VCaP (cell line): Measurements from ENCODE around the gene TDRD6.

Source experiments
- H3K27ac ChIP-seq: fragments of 450-650 bp; 2 replicates; pipeline ENCODE4 v1.5.1; 2017
- CTCF ChIP-seq: fragments of 450-650 bp; conservative IDR thresholded peaks from 2 replicates; pipeline ENCODE4 v1.5.1; 2017; ENCODE audit warnings: mild to moderate bottlenecking, moderate library complexity

TDRD6 gene

GRCh38 chr6:46711491-46711890 is 23.8 kb downstream of the TDRD6 start:
- no peak for TF ChIP-seq CTCF
- H3K27ac ChIP-seq: no peak overlapping the region

- no peak for TF ChIP-seq CTCF
- H3K27ac ChIP-seq: no peak overlapping the region
These were observed 27.5 kb downstream of the TDRD6 start for GRCh38 chr6:46715141-46715540.

DNA sequence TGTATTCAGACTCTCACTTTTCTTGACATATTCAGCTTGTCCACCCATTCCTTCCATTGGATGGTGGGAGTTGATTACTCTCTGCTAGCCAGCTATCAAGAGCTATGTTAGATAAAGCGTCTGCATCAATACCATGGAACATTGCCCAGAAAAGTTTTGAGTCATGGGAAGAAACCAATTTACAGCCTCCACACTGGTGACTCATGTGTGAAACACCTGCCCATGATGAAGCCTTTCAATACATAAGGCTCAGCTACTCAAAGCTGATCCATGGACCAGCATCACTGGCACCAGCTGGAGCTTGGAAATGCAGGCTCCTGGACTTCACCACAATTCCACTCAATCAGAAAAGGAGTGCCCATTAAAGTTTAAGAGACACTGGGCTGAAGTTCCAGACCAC is 31.4 kb downstream of the TDRD6 start:
- no peak for TF ChIP-seq CTCF
- no peak overlapping the region for H3K27ac ChIP-seq

DNA sequence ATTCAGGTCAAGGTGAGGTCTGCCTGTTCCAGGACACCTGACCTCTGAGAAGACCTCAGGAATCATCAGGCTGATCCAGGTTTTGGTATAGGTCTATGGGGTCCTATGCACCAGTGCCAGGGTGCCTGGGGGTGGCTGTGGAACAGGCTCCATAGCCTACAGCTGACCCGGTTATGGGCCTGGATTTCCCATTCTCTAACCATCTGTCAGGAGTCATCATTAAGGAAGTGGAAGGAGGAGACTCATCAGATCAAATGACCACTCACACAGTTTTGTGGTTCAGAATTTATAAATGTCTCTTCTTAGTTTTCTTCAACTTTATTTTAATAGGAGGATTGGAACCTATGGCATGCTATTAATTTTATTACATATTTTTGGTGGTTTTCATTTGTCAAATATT is 32.7 kb downstream of the TDRD6 start:
- H3K27ac ChIP-seq: no peak overlapping the region
- TF ChIP-seq CTCF: no peak

GRCh38 chr6:46729787-46730326 is 42.2 kb downstream of the TDRD6 start:
- no peak for TF ChIP-seq CTCF
- H3K27ac ChIP-seq: no peak overlapping the region

- no peak overlapping the region for H3K27ac ChIP-seq
- no peak for TF ChIP-seq CTCF
These were observed 43.3 kb downstream of the TDRD6 start for GRCh38 chr6:46730921-46731461.

DNA sequence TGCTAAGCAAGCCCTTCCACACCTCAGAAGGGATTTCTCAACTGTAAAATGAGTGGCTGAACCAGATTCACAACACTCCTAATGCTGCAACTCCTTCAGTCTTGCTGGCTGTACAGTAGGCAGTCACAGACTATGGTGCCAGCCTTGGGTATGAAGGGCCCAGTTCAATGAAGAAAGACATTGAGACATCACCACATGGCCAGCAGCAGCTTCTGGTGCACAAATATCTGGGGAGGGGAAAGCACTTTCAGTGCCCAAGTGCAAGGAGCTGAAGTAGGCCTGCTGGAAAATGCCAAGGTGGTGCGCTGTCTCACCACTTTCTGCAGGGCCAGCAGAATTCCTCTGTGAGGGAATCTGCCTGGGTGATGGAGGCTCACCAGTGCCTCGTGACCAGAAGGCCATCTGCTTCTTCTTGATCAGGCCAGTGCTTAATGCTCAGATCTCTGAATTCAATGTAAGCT is 45.7 kb downstream of the TDRD6 start:
- TF ChIP-seq CTCF: no peak
- H3K27ac ChIP-seq: peak overlapping the region; percentile 90
